ENCODE data around the gene VAMP2. TPM values are rescaled to one million over a fixed set of nuclear protein-coding genes. Genes with fewer than 3 reads are reported as not detected.
A peak's percentile ranks its signal among the peaks of the same experiment; 100 is the strongest.

VAMP2 gene
- total and polyA plus RNA-seq, 10 of the 15 experiments (the other 5 are each of a cell fraction or from before 2014, with no cell fraction given): 3.0 to 35.2 (median 25.0) TPM

DNA sequence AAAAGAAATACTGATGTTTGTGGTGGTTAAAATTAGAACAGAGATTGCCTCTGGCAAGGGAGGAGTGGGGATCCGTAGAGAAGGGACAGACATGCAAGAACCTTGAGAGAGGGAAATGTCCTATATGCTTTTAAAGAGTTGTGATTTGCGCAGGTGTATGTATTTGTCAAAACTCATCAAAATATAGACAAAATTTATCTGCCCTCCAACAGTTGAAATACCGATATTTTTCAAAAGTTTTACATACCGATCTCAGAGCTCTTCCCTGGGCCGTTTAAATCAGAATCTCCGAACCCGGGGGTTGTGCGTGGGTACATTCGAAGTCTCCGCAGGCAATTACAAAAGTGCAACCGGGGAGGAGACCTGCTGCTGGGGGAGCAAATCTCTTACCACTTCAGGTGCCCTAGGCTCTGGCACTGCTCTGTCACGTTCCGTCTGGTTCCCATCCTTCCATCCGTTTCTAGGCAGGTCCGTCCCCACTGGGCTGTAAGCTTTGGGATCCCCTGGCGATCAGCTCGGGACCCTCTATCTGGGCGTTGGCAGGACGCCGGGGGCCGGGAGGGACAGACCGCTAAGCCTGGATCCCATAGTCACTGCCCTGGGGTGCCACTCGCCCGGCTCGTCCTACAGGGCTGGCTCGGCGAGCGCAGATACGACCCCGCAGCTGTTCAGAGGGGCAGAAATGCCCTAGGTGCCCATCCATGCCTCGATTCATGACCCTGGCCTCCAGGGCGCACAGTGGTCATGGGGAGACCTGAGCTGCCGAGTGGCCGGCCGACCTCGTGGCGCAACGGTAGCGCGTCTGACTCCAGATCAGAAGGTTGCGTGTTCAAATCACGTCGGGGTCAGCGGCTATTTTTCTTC lies 23.1 kb upstream of the VAMP2 start (continued):
- TF ChIP-seq BCL11A (IDR thresholded peaks at IDR 0.05; ENCODE audit: low read depth, low read length): 0 out of 2 replicates have a peak, but pooled peaks have one; percentile 11
- TF ChIP-seq, protein P1, sequence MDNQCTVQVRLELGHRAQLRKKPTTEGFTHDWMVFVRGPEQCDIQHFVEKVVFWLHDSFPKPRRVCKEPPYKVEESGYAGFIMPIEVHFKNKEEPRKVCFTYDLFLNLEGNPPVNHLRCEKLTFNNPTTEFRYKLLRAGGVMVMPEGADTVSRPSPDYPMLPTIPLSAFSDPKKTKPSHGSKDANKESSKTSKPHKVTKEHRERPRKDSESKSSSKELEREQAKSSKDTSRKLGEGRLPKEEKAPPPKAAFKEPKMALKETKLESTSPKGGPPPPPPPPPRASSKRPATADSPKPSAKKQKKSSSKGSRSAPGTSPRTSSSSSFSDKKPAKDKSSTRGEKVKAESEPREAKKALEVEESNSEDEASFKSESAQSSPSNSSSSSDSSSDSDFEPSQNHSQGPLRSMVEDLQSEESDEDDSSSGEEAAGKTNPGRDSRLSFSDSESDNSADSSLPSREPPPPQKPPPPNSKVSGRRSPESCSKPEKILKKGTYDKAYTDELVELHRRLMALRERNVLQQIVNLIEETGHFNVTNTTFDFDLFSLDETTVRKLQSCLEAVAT (IDR thresholded peaks at IDR 0.05): 0 out of 2 replicates have a peak, but pooled peaks have one; percentile 45
- TF ChIP-seq PAX8 (IDR thresholded peaks at IDR 0.05): no peak
- peak; percentile 7; the same call in 1 of the 2 replicates for TF ChIP-seq CBFB (IDR thresholded peaks at IDR 0.05; ENCODE audit: low read depth)
- TF ChIP-seq KAT2A (conservative IDR thresholded peaks at IDR 0.05; ENCODE audit: control insufficient read depth, low read depth, low read length): no peak
- TF ChIP-seq POU2F2 (IDR thresholded peaks at IDR 0.05; ENCODE audit: borderline replicate concordance, low read depth, low read length): peak; percentile 74; the same call in 2 of the 3 replicates
- peak; percentile 99 for TF ChIP-seq TARDBP (IDR thresholded peaks at IDR 0.05; ENCODE audit: borderline replicate concordance)
- TF ChIP-seq POLR2AphosphoS5 (IDR thresholded peaks at IDR 0.05; ENCODE audit: low read length): peak; percentile 47
- peak; percentile 91 for TF ChIP-seq NR2F1 (conservative IDR thresholded peaks at IDR 0.05)
- TF ChIP-seq, protein P2, sequence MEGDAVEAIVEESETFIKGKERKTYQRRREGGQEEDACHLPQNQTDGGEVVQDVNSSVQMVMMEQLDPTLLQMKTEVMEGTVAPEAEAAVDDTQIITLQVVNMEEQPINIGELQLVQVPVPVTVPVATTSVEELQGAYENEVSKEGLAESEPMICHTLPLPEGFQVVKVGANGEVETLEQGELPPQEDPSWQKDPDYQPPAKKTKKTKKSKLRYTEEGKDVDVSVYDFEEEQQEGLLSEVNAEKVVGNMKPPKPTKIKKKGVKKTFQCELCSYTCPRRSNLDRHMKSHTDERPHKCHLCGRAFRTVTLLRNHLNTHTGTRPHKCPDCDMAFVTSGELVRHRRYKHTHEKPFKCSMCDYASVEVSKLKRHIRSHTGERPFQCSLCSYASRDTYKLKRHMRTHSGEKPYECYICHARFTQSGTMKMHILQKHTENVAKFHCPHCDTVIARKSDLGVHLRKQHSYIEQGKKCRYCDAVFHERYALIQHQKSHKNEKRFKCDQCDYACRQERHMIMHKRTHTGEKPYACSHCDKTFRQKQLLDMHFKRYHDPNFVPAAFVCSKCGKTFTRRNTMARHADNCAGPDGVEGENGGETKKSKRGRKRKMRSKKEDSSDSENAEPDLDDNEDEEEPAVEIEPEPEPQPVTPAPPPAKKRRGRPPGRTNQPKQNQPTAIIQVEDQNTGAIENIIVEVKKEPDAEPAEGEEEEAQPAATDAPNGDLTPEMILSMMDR (IDR thresholded peaks at IDR 0.05 in 2 of 3, conservative IDR thresholded peaks at IDR 0.05 in 1 of 3; ENCODE audit: control insufficient read depth in 2 of 3, extremely low read depth in 1 of 3, insufficient read depth in 1 of 3, low read depth in 3 of 3, low read length in 3 of 3): no peak
- no peak for TF ChIP-seq KDM1A (IDR thresholded peaks at IDR 0.05; ENCODE audit: borderline replicate concordance)
- TF ChIP-seq YY1 (IDR thresholded peaks at IDR 0.05; ENCODE audit: low read depth, low read length): peak; percentile 70
- peak; percentile 3; the same call in 1 of the 2 replicates for TF ChIP-seq SMC3 (IDR thresholded peaks at IDR 0.05; ENCODE audit: borderline replicate concordance, low read length)
- TF ChIP-seq, protein P3, sequence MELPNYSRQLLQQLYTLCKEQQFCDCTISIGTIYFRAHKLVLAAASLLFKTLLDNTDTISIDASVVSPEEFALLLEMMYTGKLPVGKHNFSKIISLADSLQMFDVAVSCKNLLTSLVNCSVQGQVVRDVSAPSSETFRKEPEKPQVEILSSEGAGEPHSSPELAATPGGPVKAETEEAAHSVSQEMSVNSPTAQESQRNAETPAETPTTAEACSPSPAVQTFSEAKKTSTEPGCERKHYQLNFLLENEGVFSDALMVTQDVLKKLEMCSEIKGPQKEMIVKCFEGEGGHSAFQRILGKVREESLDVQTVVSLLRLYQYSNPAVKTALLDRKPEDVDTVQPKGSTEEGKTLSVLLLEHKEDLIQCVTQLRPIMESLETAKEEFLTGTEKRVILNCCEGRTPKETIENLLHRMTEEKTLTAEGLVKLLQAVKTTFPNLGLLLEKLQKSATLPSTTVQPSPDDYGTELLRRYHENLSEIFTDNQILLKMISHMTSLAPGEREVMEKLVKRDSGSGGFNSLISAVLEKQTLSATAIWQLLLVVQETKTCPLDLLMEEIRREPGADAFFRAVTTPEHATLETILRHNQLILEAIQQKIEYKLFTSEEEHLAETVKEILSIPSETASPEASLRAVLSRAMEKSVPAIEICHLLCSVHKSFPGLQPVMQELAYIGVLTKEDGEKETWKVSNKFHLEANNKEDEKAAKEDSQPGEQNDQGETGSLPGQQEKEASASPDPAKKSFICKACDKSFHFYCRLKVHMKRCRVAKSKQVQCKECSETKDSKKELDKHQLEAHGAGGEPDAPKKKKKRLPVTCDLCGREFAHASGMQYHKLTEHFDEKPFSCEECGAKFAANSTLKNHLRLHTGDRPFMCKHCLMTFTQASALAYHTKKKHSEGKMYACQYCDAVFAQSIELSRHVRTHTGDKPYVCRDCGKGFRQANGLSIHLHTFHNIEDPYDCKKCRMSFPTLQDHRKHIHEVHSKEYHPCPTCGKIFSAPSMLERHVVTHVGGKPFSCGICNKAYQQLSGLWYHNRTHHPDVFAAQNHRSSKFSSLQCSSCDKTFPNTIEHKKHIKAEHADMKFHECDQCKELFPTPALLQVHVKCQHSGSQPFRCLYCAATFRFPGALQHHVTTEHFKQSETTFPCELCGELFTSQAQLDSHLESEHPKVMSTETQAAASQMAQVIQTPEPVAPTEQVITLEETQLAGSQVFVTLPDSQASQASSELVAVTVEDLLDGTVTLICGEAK (IDR thresholded peaks at IDR 0.05; ENCODE audit: borderline replicate concordance): peak; percentile 81
- TF ChIP-seq, protein P4, sequence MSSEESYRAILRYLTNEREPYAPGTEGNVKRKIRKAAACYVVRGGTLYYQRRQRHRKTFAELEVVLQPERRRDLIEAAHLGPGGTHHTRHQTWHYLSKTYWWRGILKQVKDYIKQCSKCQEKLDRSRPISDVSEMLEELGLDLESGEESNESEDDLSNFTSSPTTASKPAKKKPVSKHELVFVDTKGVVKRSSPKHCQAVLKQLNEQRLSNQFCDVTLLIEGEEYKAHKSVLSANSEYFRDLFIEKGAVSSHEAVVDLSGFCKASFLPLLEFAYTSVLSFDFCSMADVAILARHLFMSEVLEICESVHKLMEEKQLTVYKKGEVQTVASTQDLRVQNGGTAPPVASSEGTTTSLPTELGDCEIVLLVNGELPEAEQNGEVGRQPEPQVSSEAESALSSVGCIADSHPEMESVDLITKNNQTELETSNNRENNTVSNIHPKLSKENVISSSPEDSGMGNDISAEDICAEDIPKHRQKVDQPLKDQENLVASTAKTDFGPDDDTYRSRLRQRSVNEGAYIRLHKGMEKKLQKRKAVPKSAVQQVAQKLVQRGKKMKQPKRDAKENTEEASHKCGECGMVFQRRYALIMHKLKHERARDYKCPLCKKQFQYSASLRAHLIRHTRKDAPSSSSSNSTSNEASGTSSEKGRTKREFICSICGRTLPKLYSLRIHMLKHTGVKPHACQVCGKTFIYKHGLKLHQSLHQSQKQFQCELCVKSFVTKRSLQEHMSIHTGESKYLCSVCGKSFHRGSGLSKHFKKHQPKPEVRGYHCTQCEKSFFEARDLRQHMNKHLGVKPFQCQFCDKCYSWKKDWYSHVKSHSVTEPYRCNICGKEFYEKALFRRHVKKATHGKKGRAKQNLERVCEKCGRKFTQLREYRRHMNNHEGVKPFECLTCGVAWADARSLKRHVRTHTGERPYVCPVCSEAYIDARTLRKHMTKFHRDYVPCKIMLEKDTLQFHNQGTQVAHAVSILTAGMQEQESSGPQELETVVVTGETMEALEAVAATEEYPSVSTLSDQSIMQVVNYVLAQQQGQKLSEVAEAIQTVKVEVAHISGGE (CRISPR knock-in tag; IDR thresholded peaks at IDR 0.05): no peak
- TF ChIP-seq SP1 (IDR thresholded peaks at IDR 0.05; ENCODE audit: low read depth, low read length): no peak
- no peak for TF ChIP-seq SREBF1 (IDR thresholded peaks at IDR 0.05; ENCODE audit: low read length)
- no peak for TF ChIP-seq BMI1 (IDR thresholded peaks at IDR 0.05; ENCODE audit: borderline replicate concordance)
- TF ChIP-seq GATAD2B (conservative IDR thresholded peaks at IDR 0.05; ENCODE audit: low read depth): peak; percentile 83

All from GM12878 (cell line).